NT2/D1 (cell line): ENCODE results near the gene GDPD4.

Experiments
- YY1 ChIP-seq: IDR thresholded peaks from 2 replicates; pipeline ENCODE4 v1.6.1; 2011; ENCODE audit not compliant: insufficient read length, insufficient read depth
- ZNF274 ChIP-seq: IDR thresholded peaks from 2 replicates; pipeline ENCODE4 v1.6.1; 2011; ENCODE audit warnings: mild to moderate bottlenecking, low read depth, low read length

GRCh38 chr11:77215106-77215505, 86.4 kb downstream of the GDPD4 start:
- no peak for TF ChIP-seq YY1
- no peak for TF ChIP-seq ZNF274
